ENCODE results near the gene ATL1.

Gene ATL1

DNA sequence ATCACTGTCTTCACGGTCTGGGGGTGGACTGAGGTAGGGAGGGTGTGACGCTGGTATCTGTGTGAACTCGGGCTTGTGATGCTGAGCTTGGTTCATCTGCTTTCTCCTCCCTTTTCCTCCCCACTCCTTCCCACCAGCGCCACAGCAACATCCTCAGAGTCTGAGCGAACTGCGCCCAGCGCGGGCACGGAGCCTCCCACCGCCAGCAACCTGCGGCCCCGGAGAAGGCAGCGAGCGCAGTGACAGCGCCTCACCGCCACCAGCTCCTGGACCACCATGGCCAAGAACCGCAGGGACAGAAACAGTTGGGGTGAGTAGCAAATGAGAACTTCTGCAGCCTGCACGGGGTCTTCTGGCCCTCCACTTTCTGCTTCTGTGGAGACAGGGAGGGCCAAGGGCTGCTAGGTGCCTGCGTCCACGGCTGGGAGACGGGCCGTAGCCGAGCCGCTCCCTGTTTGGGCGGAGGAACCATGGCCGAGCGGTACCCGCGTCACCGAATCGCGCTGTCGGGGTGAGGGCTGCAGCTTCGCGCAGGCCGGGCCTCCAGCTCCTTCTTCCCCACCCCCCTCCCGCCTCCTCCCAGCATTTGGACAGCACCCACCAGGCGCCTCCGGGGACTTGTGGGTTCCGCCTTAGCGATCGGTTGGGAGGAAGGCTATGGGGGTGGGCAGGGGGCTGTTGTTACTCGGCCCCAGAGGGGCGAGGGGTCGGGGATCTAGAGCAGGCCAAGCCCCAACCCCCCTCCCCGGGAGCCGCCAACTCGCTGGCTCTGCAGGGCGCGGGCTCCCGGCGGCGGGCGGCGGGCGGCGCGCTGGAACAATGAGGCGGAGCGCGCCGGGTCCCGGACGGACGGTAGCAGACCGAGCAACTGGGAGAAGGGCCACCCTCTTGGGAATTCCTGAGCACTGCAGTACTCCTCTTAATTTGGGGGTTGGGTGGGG lies at the start of gene ATL1:
Gene ATL1, plus strand, starts transcription at position 156 of the 941 bp plus-strand sequence. Its CDS starts 121 bp downstream, at position 277.
- DNase-seq, result peak; percentile 77

DNA sequence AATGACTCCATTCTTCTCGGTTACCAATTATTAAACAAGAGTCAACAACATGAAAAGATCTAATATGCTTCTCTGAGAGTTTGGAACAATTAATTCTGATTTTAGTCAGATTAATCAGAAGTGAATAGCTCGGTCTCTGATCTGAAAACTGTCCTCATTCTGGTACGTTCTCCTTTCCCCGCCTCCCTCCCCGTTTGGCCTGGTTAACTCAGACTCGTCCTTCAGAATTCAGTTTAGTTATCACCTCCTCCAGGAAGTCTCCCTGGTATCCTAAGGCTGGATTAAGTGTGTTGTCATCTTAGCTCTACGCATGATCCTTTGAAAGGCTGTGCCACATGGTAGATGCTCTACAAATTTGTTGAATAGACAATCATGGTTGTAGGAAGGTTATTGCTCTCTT lies 49.8 kb upstream of the ATL1 start:
- no peak for DNase-seq

GRCh38 chr14:50512463-50512862 lies 47.5 kb upstream of the ATL1 start:
- no peak for DNase-seq

GRCh38 chr14:50516091-50516490 lies 43.9 kb upstream of the ATL1 start:
- no peak for DNase-seq

GRCh38 chr14:50520947-50521815 lies 38.8 kb upstream of the ATL1 start:
- DNase-seq, result no peak

DNA sequence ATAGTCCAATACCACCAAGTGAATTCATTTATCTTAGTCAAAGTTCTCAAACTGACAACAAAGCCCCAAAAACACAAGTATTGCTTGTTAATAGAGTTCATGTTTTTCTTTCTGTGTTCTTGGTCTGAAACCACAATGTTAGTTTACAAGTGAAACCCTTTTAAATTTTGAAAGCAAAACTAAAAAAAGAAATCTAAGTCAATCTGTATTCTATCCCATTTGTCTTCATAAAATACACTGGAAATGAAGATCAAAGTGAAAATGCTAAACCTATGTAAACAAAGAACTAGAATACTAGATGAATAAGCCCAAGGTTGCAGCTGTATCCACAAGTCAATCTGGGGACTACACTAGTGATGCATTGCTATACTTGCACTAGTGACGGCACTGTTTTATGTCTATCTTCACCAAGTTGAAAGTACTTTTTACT lies 38.0 kb upstream of the ATL1 start:
- DNase-seq, result no peak

DNA sequence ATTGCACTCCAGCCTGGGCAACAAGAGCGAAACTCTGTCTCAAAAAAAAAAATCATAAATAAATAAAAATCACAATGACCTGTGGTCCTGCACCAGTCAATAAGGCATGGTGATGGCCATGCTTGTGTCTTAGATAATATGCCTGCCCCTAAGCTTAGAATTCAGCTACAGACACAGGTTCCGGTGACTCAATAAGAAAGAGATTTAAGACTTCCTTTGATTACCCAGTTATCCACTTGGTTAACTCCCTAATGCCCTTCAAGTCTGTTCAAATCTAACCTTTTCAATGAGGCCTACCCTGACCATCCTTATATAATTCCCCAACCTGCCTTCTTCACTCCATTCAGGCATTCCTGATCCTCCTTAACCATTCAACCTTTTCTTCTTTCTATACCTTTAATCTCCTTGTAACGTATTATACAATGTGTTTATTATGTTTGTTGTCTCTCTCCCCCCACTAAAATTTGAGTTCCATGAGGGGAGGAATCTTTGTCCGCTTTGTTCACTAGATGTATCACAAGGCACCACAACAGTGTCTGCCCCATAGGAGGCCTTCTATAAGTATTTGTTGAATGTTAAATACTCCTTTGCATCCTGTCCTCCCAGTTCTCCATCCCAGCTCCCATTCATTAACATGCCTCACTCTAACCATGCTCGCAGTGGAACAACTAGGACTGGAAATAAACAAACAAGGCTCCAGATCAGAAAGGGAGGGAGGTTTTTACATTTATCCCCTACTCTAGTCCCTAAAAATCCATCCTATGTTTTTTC lies 36.5 kb upstream of the ATL1 start:
- DNase-seq, result no peak

GRCh38 chr14:50524060-50524459 lies 35.9 kb upstream of the ATL1 start:
- DNase-seq, result no peak

- no peak for DNase-seq
These were observed 35.0 kb upstream of the ATL1 start for GRCh38 chr14:50524731-50525515.

- no peak for DNase-seq
These were observed 31.9 kb upstream of the ATL1 start for GRCh38 chr14:50528000-50528399.

DNA sequence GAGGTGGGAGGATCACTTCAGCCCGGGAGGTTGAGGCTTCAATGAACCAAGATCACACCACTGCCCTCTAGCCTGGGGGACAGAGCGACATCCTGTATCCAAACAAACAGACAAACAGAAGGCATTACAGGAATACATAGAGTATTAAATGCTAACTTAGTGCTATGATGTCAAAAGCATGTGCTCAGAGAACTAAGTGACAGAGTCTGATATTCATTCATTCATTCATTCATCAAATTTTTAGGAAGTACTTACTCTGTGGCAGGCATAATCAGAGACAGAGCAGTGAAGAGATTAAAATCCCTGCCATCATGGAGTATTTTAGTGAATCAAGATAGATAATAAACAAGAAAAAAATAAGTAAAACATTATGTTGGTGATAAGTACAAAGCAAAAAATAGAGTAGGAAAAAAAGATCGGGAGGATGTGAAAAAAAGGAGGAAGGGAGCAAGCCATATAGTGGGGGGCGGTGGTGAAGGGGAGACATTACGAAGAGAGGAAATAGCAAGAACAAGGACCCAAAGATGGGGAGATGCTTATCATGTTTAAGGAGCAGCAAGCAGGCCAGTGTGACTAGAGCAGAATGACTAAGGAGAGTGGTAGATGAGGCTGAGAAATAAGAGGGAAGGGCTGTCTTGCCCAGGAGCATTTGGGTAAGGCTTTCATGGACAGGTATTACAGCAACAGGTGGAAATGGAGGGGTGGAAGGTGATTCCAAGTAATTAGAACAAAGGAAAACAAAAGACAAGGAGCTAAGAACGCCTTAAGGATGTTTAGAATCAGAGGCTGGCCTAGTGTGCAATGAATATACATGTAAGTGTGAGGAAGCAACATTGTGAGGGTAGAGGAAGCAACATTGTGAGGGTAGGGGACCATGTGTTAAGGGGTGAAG lies 30.4 kb upstream of the ATL1 start:
- DNase-seq, result no peak

GRCh38 chr14:50530358-50530757 lies 29.6 kb upstream of the ATL1 start:
- no peak for DNase-seq

DNA sequence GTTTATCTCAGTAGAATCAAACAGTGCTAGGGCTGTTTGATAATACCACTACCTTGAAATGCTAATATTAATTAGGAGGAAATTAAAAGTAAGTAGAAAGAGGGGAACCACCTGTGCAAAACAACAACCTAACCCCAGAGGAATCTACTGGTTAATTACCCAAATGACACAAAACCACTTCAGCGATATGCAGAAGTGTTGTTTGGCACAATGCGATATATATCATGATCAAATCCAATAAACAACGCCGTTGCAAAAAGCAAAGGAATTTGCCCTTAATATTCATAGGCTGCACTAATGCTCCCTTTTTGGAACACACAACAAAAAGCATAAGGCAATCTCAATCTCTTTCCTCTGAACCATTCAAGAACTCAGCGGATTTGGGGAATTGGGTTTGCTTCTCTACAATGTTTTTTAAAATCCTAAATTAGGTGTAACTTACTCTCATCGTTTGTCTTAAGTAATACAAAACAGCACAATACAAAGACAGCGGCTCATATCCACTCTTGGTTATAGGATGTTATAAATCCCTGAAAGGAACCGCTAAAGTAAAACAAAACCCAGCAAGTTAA lies 29.1 kb upstream of the ATL1 start:
- DNase-seq, result no peak

GRCh38 chr14:50531595-50532501 lies 28.1 kb upstream of the ATL1 start:
- peak; percentile 49 for DNase-seq

DNA sequence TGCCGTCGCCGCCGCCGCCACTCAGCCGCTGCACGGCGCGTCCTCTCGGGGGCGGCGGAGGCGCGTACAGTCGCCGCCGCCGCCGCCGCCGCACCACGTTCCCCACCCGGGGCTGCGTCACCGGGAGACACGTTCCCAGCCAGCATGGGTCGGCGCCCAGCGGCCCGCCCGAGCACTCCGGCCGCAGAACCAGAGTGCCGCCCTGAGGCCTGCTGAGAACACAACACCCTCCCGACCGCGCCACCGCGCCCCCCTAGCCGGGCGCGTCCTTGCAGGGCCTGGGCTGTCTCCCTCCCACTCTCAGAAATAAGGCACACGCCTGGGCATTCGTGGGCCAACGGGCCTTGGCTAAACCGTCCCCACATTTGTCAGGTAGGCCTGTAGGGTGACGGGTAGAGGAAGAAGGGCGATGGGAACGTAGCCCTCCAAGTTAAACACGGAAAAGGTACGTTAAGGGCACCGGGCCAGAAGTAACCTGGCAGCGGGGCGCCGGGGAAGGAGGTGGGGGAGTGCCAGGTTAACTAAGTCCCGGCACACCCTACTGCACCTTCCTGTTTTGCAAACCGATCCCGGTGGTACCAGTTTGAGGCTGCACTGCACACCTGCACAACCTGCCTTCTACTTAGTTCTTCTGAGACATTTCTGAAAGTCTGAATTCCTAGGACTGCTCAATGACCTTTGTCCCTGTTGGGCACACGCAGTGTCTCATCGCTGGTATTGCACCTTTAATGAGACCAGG lies 27.3 kb upstream of the ATL1 start, which contains the start of gene MAP4K5:
Gene MAP4K5, minus strand, starts transcription at position 68 of the 739 bp plus-strand sequence. CDS start 520 bp downstream, outside the sequence.
- peak; percentile 93 for DNase-seq

GRCh38 chr14:50533241-50533705 lies 26.7 kb upstream of the ATL1 start:
- no peak for DNase-seq

DNA sequence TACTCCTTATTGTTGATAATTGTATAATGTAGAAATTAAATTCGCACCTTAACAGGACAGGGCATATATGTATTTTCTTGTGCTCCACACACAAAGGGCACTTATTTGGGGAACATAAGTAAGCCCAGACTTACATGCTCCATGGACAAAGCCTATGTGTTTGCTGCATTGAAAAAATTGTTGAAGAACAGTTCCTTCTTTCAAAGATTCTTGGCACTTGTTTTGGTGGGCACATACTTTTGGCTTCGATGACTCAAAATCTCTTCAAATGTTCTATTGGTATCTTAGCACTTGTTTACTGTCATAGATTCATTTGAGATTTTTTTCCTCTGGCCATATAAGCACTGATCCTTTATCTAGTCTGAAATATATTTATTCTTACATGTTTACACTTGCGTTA lies 26.1 kb upstream of the ATL1 start:
- no peak for DNase-seq

DNA sequence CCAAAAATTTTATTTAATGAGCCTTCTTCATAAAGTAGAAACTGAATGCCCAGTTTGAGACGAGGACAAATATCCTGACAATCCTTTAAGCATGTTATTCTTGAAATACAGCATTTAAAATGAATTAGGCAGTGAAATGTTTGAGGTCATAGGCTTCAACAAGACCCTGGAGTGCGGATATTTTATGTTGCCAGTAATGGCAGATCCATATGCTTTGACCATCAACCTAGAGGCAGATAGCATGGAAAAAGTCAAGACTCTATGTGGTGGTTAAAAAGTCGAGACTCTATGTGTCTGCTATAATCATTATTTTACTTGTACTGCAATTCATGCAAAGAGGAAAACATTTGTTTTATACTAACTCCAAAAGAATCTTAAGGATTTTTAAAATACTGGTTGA lies 25.5 kb upstream of the ATL1 start:
- no peak for DNase-seq
